Upper lobe of right lung (tissue), 1 donor: ENCODE results near the gene HLCS. TPM values are rescaled to one million over a fixed set of nuclear protein-coding genes. Genes with fewer than 3 reads are reported as not detected.

Experiments used
- ATAC-seq: fragments of 200-7000 bp; cut with Tn5 transposase; one replicate; pipeline ENCODE4 v1.9.1; 2020; ENCODE audit warnings: mild to moderate bottlenecking, moderate library complexity
- DNase-seq: peaks from one replicate; pipeline ENCODE4 v3.0.0-alpha.2; 2020
- H3K27ac ChIP-seq: fragments of 200-600 bp; one replicate; pipeline ENCODE4 v1.8.0; 2022
- H3K27me3 ChIP-seq: fragments of 200-600 bp; one replicate; pipeline ENCODE4 v1.8.0; 2022; ENCODE audit warnings: mild to moderate bottlenecking
- H3K36me3 ChIP-seq: fragments of 200-600 bp; one replicate; pipeline ENCODE4 v1.8.0; 2022
- H3K4me1 ChIP-seq: fragments of 200-600 bp; one replicate; pipeline ENCODE4 v1.8.0; 2022
- H3K4me3 ChIP-seq: fragments of 200-600 bp; one replicate; pipeline ENCODE4 v1.8.0; 2022; ENCODE audit warnings: mild to moderate bottlenecking
- H3K9me3 ChIP-seq: fragments of 200-600 bp; one replicate; pipeline ENCODE4 v1.8.0; 2022
- CTCF ChIP-seq: fragments of 200-600 bp; IDR thresholded peaks from one replicate; pipeline ENCODE4 v1.8.0; 2022; ENCODE audit warnings: antibody characterized with exemption
- intact Hi-C: fragments of 100-400 bp; cut with DNase I; formaldehyde crosslinking; loops from one replicate; pipeline ENCODE4 v1.11.0; 2022
- total RNA-seq: library from RNA; stranded (reverse); fragmentation: NEBNext Ultra II Directional; extraction: Animal tissue kit (Norgen Biotek cat#: 25700); gene quantifications from one replicate; pipeline ENCODE4 v1.2.1, GENCODE V29; 2021
- donor health status: DM: no; HTN: yes; CAD: no; lungs with severe emphysema.

HLCS gene
- total RNA-seq, 1 donor from 2014 or later = 16.0 TPM

GRCh38 chr21:36757196-36757595 is 209.3 kb downstream of the HLCS start:
- no peak for ATAC-seq
- no peaks in the 10 kb centered on the region for H3K9me3 ChIP-seq
- no peak for TF ChIP-seq CTCF
- H3K4me3 ChIP-seq = no peak overlapping the region
- no peaks in the 10 kb centered on the region for H3K27me3 ChIP-seq
- no peaks in the 10 kb centered on the region for H3K4me1 ChIP-seq
- H3K27ac ChIP-seq = no peak overlapping the region
- intact Hi-C loops = no loop called here
- DNase-seq = no peak
- H3K36me3 ChIP-seq = peaks cover 7% of the 10 kb centered on the region

GRCh38 chr21:36756527-36756926 is 209.9 kb downstream of the HLCS start:
- Histone ChIP-seq H3K27ac (no peak overlapping the region), H3K36me3 (peaks cover 7% of the 10 kb centered on the region), H3K4me3 (no peak overlapping the region), H3K4me1 (no peaks in the 10 kb centered on the region), H3K27me3 (no peaks in the 10 kb centered on the region), H3K9me3 (no peaks in the 10 kb centered on the region)
- ATAC-seq (no peak), DNase-seq (no peak)
- TF ChIP-seq CTCF = no peak
- intact Hi-C loops = no loop called here

GRCh38 chr21:36754241-36754898 is 212.1 kb downstream of the HLCS start:
- intact Hi-C loops = no loop called here
- no peaks in the 10 kb centered on the region for H3K27me3 ChIP-seq
- TF ChIP-seq CTCF = no peak
- no peaks in the 10 kb centered on the region for H3K9me3 ChIP-seq
- no peak overlapping the region for H3K4me3 ChIP-seq
- peaks cover 7% of the 10 kb centered on the region for H3K36me3 ChIP-seq
- ATAC-seq (no peak), DNase-seq (no peak)
- no peaks in the 10 kb centered on the region for H3K4me1 ChIP-seq
- H3K27ac ChIP-seq = no peak overlapping the region

- no peak for ATAC-seq
- TF ChIP-seq CTCF = no peak
- Histone ChIP-seq H3K4me1 (no peaks in the 10 kb centered on the region), H3K4me3 (no peak overlapping the region), H3K27ac (no peak overlapping the region), H3K27me3 (peaks cover 5% of the 10 kb centered on the region), H3K36me3 (peaks cover 7% of the 10 kb centered on the region), H3K9me3 (no peaks in the 10 kb centered on the region)
- no peak for DNase-seq
- intact Hi-C loops = no loop called here
Observed at GRCh38 chr21:36753556-36753955, 212.9 kb downstream of the HLCS start.

- no peak for TF ChIP-seq CTCF
- intact Hi-C loops = no loop called here
- no peak overlapping the region for H3K4me3 ChIP-seq
- H3K9me3 ChIP-seq = no peaks in the 10 kb centered on the region
- DNase-seq (no peak), ATAC-seq (no peak)
- no peak overlapping the region for H3K27ac ChIP-seq
- H3K27me3 ChIP-seq = peaks cover 22% of the 10 kb centered on the region
- H3K36me3 ChIP-seq = peaks cover 5% of the 10 kb centered on the region
- peaks cover 4% of the 10 kb centered on the region for H3K4me1 ChIP-seq
Observed at GRCh38 chr21:36751383-36751782, 215.1 kb downstream of the HLCS start.

GRCh38 chr21:36750576-36750959 is 215.9 kb downstream of the HLCS start:
- no peak for DNase-seq
- Histone ChIP-seq H3K27ac (no peak overlapping the region), H3K9me3 (no peaks in the 10 kb centered on the region), H3K4me3 (no peak overlapping the region), H3K27me3 (peaks cover 30% of the 10 kb centered on the region), H3K4me1 (peaks cover 4% of the 10 kb centered on the region), H3K36me3 (no peaks in the 10 kb centered on the region)
- ATAC-seq = no peak
- intact Hi-C loops = no loop called here
- no peak for TF ChIP-seq CTCF
